GM19397 (cell line): Measurements from ENCODE around the gene OXSR1.
"Not testable (repeated sequence)": the region's sequence is repeated elsewhere in the genome, so short reads cannot be mapped to it uniquely, and the experiment has no call there.

ENCODE experiments used
- ATAC-seq: cut with Tn5 transposase; IDR thresholded peaks from one replicate; pipeline ENCODE4 v1.9.1; 2021; ENCODE audit warnings: mild to moderate bottlenecking, moderate library complexity; ENCODE audit not compliant: unreplicated experiment

Gene OXSR1

DNA sequence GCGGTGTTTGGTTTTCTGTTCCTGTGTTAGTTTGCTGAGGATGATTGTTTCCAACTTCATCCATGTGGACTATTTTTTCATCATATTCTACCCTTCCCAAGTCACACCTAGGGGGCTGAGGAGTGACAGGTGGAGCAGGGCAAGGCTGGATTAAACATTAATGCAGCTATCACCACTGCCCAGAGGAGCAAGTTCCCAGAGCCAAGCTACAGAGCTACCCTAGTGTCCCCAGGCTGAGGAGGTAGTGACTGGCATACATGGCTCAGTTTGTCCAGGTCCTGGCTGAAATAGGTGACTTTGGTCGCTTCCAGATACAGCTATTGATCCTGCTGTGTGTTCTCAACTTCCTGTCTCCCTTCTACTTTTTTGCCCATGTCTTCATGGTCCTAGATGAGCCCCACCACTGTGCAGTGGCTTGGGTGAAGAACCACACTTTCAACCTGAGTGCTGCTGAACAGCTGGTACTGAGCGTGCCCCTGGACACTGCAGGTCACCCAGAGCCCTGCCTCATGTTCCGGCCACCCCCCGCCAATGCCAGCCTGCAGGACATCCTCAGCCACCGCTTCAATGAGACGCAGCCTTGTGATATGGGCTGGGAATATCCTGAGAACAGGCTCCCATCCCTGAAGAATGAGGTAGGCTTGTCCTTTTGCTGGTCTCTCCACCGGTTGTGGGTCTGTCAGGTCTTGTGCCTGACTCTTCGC, 100.4 kb downstream of the OXSR1 start, which contains the start of gene SLC22A13:
Gene SLC22A13 (plus strand): TSS at position 209 of the 704 bp plus-strand sequence. CDS start 49 bp downstream, at position 258.
- ATAC-seq, result no peak

- no peak for ATAC-seq
Observed at GRCh38 chr3:38266810-38267209, 101.5 kb downstream of the OXSR1 start.

- ATAC-seq, result no peak
Observed at GRCh38 chr3:38267662-38268061, 102.3 kb downstream of the OXSR1 start.

DNA sequence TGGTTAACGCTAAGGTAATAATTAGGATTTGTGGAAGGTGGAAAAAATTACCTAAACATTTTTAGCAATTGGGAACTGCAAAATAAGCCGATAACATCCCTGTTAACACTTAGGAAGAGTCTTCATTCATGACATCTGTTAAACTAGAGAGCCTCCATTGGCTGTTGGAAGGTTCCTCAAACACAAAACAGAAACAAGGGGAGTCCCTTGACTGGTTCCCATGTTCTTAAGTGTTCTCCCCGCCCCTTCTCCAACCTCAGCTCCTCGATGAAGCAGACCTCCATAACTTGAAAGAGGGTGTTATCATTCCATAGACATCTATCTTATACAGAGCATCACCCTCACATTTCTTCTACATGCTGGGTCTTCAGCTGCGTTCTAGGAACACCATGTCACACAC, 102.8 kb downstream of the OXSR1 start:
- ATAC-seq, result no peak

DNA sequence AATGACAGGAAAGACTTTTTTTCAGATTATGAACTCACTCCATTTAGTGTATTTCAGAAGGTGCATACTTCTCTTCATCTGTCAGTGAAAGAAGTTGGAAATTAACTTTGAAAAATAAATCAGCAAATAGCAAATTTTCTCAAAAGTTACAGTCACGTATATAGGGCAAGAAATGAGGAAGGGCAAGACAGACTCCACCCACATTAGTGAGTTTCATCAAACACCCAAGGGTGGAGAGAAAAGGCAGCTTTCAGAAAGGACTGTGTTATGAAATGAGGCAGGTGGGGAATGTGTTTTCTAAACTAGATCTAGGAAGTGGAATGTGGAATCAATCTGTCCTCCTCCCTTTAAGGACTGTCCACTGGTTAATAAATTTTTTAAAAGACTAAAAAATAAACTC, 103.2 kb downstream of the OXSR1 start:
- peak; percentile 42 for ATAC-seq

DNA sequence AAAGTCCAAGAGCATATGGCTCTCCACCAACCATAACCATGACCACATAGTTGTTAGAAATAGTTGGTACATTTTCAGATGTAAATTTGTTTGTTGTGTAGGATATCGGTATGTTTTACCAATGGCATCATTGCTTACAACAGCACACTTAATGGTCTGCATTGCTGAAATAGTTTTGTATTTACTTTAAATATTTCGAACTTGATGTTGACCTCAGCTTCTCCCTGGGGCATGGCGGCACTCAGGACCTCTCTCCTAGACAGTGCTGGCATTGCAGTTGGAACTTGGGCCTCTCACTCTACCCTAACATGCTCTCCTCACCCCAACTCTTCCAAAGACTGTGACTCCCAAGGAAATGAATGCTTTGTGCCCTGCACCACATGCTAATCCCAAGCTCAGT, 105.3 kb downstream of the OXSR1 start:
- ATAC-seq, result no peak

DNA sequence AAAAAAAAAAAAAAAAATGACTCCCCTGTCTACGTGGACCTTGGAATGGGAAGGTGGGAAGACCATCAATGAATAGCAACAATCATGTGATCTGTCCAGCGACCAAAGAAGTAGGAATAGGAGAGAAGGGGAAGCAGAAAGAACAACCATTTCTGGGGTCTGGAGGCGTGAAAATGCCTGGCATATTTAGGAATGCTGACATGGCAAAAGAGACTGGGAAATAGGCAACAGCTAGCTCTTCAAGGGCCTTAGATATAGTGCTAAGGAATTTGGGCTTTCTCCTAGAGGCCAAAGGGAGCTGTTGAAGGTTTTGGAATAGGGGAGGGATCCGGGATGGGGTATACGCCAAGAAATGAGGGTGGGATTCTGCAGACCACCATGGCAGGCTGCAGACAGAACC, 106.2 kb downstream of the OXSR1 start:
- ATAC-seq, result no peak

- no peak for ATAC-seq
Observed at GRCh38 chr3:38274864-38275649, 109.7 kb downstream of the OXSR1 start.

DNA sequence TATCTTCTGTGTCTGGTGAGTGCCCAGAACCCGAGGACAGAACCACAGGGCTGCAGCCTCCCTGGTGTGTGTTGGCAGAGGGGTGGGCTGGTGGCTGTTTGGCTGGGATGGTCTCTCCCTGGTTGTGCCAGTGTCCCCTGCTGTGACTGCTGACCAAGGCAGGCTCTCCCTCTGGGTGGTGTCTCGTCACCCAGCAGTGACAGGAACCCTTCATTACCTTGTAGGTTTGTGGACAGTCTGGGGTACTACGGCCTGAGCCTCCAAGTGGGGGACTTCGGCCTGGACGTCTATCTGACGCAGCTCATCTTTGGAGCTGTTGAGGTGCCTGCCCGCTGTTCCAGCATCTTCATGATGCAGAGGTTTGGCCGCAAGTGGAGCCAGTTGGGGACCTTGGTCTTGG, 110.3 kb downstream of the OXSR1 start:
- ATAC-seq, result no peak

DNA sequence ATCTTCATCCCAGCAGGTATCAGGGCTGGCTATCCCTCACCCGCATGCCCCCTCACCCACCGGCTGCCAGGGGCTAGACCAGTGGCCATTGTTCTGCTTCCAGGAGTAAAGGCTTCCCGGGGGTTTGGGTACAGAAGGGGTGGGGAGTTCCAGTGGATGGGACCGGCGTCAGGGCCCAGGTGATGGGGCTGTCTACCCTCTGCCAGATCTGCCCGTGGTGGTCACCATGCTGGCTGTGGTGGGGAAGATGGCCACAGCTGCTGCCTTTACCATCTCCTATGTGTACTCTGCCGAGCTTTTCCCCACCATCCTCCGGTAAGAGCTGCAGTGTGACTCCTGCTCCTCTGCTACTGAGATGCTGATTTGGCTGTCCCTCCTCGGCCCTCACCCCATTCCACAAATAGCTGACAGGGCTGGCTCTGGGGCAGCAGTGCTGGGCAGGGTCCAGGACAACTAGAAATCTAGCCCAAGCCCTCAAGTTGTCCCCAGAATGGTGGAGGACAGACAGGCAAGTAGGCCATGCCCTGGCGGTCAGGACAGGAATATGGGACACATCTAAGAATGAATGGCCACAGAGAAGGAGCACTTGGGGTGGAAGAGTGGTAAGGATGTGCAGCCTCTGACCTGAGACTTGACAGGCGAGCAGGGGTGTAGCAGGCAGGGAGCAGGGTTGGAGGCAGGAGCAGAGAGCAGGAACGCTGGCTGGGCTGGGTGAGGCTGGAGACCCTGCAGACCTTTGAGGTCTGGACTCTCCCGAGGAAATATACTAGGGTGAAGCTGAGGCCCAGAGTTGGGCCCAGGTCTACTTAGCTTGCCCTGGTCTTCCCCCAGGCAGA, 111.0 kb downstream of the OXSR1 start:
- ATAC-seq, result no peak

DNA sequence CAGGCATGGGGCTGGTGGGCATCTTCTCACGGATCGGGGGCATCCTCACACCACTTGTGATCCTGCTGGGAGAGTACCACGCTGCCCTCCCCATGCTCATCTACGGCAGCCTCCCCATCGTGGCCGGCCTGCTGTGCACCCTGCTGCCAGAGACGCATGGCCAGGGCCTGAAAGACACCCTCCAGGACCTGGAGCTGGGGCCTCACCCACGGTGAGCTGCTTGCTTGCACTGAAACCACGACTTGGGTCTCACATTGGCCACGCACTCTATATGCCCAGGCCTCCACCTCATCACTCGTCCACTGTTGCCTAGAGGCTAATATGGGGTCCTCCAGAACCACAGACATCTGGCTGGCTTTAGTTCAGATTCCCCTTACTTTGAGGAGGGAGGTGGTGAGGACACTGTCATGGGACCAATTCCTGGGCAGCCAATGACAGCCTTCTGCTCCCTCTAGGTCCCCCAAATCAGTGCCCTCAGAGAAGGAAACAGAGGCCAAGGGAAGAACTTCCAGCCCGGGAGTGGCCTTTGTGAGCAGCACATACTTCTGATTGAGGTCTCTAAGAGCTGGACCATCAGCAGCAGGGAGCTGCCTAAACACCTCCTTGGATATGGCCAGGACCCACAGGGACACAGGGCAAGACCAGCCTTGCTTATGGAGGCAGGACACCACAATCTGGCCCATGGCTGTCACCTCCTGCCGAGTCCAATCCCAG, 111.7 kb downstream of the OXSR1 start:
- no peak for ATAC-seq

GRCh38 chr3:38278841-38279240, 113.5 kb downstream of the OXSR1 start:
- no peak for ATAC-seq

- ATAC-seq, result no peak
Observed at GRCh38 chr3:38281895-38282686, 116.8 kb downstream of the OXSR1 start, which contains the start of gene SLC22A14. Gene SLC22A14 (plus strand): TSS chr3:38282294. CDS start chr3:38306027, 23,733 bp downstream.

GRCh38 chr3:38283810-38284755, 118.7 kb downstream of the OXSR1 start:
- no peak for ATAC-seq

- ATAC-seq, result no peak
Observed at GRCh38 chr3:38284756-38285150, 119.4 kb downstream of the OXSR1 start.

DNA sequence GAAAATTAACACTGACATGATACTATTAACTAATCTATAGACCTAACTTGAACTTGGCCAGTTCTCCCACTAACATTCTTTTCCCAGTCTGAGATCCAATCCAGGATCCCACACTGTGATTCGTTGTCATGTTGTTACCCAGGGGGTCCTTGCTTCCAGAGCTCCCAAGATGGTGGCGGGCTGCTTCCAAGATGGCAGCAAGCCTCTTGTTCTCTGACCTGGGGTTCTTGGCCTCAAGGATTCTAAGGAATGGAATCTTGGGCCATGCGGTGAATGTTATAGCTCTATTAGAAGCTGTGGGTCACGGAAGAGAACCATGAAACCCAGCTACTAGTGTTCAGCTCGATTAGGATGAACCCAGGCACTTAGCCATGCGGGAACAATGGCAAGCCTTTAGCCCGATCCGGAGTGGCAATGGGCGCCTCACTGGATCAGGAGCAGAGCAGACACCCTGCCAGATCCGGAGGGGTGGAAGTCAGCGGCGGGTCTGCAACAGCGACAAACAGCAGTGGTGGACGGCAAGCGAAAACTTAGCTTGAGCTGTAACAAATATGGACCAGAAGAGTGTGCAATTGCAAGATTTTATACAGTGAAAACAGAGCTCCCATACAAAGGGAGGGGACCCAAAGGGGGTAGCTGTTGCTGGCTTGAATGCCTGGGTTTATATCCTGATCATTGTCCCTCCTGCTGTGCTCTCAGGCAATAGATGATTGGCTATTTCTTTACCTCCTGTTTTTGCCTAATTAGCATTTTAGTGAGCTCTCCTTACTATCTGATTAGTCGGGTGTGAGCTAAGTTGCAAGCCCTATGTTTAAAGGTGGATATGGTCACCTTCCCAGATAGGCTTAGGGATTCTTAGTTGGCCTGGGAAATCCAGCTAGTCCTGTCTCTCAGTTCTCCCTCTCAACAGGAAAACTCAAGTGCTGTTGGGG, 124.2 kb downstream of the OXSR1 start:
- ATAC-seq, result not testable (repeated sequence)

GRCh38 chr3:38297053-38297452, 131.7 kb downstream of the OXSR1 start:
- not testable (repeated sequence) for ATAC-seq

DNA sequence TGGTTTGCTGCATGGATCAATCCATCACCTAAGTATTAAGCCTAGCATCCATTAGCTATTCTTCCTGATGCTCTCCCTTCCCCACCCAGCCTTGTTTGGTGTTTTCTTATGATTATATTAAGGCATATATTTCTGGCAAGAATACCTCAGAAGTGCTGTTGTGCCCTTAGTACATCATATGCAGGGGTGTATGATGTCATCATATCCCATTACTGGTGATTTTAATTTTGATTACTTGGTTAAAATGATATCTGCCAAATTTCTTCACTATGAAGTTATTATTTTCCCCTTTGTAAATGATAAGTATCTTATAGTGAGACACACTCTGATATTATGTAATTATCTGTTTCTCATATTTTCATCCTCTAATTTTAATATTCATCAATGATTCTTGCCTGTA, 132.2 kb downstream of the OXSR1 start:
- ATAC-seq, result no peak
